ENCODE results near the gene BMPR1A.
A peak's percentile ranks its signal among the peaks of the same experiment; 100 is the strongest.

BMPR1A gene

DNA sequence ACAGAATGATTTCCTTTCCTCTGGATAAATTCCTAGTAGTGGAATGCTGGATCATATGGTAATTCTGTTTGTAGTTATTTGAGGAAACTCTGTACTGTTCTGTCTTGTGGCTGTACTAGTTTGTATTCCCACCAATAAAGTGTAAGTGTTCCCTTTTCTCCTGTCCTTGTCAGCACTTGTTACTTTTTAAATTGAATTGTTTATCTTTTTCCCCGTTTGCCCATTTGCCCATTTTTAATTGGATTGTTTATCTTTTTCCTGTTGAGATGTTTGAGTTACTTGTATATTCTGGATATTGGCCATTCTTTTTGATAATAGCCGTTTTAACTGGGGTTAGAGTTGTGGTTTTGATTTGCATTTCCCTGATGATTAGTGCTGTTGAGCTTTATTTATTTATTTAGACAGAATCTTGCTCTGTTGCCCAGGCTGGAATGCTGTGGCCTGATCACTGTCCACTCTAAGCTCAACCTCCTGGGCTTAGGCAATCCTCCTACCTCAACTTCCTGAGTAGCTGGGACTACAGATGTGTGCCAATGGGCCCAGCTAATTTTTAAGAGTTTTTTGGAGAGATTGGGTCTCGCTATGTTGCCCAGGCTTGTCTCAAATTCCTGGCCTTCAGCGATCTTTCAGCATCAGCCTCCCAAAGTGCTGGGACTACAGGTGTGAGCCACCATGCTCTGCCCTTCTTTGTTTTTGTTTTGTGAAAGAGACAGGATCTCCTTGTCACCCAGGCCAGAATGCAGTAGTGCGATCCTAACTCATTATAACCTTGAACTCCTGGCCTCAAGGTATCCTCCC lies 23.0 kb downstream of the BMPR1A start:
- DNase-seq (ENCODE audit: extremely low read depth, low read depth) = peak; percentile 81
- TF ChIP-seq, protein P1, sequence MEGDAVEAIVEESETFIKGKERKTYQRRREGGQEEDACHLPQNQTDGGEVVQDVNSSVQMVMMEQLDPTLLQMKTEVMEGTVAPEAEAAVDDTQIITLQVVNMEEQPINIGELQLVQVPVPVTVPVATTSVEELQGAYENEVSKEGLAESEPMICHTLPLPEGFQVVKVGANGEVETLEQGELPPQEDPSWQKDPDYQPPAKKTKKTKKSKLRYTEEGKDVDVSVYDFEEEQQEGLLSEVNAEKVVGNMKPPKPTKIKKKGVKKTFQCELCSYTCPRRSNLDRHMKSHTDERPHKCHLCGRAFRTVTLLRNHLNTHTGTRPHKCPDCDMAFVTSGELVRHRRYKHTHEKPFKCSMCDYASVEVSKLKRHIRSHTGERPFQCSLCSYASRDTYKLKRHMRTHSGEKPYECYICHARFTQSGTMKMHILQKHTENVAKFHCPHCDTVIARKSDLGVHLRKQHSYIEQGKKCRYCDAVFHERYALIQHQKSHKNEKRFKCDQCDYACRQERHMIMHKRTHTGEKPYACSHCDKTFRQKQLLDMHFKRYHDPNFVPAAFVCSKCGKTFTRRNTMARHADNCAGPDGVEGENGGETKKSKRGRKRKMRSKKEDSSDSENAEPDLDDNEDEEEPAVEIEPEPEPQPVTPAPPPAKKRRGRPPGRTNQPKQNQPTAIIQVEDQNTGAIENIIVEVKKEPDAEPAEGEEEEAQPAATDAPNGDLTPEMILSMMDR (IDR thresholded peaks at IDR 0.05; ENCODE audit: low read depth, low read length) = no peak

DNA sequence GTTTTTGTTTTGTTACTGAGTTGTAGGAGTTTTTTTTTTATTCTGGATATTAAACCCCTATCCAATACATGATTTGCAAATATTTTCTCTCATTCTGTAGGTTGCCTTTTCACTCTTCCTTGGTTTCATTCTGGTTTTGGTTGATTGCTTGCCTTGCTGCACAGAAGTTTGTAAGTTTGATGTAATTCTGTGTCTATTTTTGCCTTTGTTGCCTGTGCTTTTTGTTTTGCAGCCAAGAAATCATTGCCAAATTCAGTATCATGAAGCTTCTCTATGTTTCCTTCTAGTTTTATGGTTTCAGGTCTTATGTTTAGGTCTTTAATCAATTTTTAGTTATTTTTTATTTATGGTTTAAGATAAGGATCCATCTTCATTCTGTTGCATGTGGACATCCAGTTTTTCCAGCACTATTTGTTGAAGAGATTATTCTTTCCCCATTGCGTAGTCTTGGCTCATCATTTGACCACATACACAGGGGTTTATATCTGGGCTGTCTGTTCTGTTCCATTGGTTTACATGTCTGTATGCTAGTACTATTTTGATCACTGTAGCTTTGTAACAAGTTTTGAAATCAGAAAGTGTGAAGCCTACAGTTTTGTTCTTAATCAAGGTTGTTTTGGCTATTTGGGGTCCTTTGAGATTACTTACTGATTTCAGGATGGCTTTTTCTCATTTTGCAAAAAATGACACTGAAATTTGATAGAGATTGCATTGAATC lies 26.4 kb downstream of the BMPR1A start:
- no peak for DNase-seq (ENCODE audit: extremely low read depth, low read depth)
- TF ChIP-seq, protein P1 (IDR thresholded peaks at IDR 0.05; ENCODE audit: low read depth, low read length) = no peak

DNA sequence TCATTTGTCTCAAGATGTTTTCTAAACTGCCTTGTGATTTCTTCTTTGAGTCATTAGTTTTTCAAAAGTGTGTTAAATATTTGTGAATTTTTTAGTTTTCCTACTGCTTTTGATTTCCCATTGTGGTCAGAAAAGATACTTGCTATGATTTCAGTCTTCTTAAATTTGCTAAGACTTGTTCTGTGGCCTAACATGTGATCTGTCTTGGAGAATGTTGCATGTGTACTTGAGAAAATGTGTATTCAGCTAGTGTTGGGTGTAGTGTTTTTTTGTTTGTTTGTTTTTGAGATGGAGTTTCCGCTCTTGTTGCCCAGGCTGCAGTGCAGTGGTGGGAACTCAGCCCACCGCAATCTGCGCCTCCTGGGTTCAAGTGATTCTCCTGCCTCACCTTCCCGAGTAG lies 28.6 kb downstream of the BMPR1A start:
- TF ChIP-seq, protein P1 (IDR thresholded peaks at IDR 0.05; ENCODE audit: low read depth, low read length) = no peak
- DNase-seq (ENCODE audit: extremely low read depth, low read depth) = no peak

DNA sequence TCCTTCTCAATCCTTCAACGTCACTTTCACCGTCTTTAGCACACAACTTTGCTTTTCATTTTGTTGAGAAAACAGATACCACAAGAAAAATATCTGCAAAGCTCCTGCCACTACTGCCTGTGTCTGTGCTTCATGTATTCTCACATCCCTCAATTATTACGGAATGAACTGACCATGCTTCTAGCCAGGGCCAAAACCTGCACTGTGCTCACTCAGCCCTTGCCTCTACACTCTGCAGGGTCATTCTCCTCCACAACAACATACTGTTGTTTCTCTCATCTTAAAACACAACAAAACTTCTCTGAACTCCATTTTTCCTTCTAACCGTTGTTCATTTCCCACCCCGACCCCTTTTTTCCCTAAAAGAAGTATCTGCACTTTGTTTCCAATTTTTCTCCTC lies 29.5 kb downstream of the BMPR1A start:
- no peak for DNase-seq (ENCODE audit: extremely low read depth, low read depth)

DNA sequence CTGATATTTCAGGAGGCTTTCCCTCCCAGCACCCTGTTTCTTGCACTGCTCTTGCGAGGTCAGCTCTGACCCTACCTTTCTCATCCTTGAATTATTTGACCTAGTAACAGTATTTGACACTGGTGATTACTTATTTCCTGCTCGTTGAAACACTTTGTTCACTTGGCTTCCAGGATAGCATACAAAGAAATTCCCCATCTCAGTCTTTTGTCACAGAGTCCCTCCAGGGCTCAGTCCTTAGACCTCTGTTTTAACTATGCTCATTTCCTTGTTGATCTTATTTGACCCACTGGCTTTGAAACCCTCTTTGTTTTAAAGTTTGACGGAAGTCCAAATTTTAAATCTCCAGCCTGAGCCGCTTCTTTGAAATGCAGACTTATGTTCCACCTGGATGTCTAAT lies 29.9 kb downstream of the BMPR1A start:
- no peak for DNase-seq (ENCODE audit: extremely low read depth, low read depth)

More for the DNA sequence above, 29.5 kb downstream of the BMPR1A start:
- TF ChIP-seq, protein P1 (IDR thresholded peaks at IDR 0.05; ENCODE audit: low read depth, low read length) = no peak

DNA sequence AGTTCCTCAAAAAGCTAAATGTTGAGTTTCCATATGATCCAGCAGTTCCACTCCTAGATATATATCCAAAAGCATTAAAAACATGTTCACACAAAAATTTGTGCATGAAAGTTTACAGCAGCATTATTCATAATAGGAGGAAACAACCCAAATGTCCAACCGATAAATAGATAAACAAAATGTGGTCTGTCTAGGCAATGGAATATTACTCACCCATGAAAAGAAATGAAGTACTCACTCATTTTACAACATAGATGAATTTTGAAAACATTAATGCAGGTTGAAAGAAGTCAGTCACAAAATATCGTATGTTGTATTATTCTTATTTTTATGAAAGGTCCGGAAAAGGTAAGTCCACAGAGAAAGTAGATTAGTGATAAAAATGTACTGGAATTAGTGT lies 34.0 kb downstream of the BMPR1A start:
- TF ChIP-seq, protein P1 (IDR thresholded peaks at IDR 0.05; ENCODE audit: low read depth, low read length) = no peak
- DNase-seq (ENCODE audit: extremely low read depth, low read depth) = no peak

More for the DNA sequence above, 29.9 kb downstream of the BMPR1A start:
- TF ChIP-seq, protein P1 (IDR thresholded peaks at IDR 0.05; ENCODE audit: low read depth, low read length) = no peak
